Measurements from ENCODE around the gene HOXB2. TPM values are rescaled to one million over a fixed set of nuclear protein-coding genes. Genes with fewer than 3 reads are reported as not detected.
"Not testable (repeated sequence)": the region's sequence is repeated elsewhere in the genome, so short reads cannot be mapped to it uniquely, and the experiment has no call there.

Gene HOXB2
- total and polyA plus RNA-seq, 2 of the 8 experiments (the other 6 are each of a cell fraction or from before 2014, with no cell fraction given), result not detected

GRCh38 chr17:48535793-48536559 lies 8.9 kb downstream of the HOXB2 start:
- POLR2A ChIA-PET (ENCODE audit: partially characterized antibody), result not testable (repeated sequence)

More at GRCh38 chr17:48535793-48536559, 8.9 kb downstream of the HOXB2 start:
- not testable (repeated sequence) for H3K23ac ChIP-seq (ENCODE audit: insufficient read length); H2BK15ac ChIP-seq (ENCODE audit: low read length); H3K14ac ChIP-seq (ENCODE audit: insufficient read length); H2BK120ac ChIP-seq (replicated peaks; ENCODE audit: low read depth, low read length); H3K79me1 ChIP-seq (ENCODE audit: low read depth, low read length); H2AK5ac ChIP-seq (ENCODE audit: low read depth, low read length); H3K23me2 ChIP-seq (ENCODE audit: low read depth, low read length); DNase-seq (ENCODE audit: low read depth in 1 of 2, low spot score in 2 of 2); H3K4me2 ChIP-seq (ENCODE audit: insufficient read depth in 1 of 2, low read depth in 2 of 2, low read length in 2 of 2); H3K36me3 ChIP-seq (ENCODE audit: control insufficient read depth in 2 of 4, insufficient read depth in 4 of 4, low read length in 3 of 4); H3K4me3 ChIP-seq (ENCODE audit: extremely low read depth in 1 of 4, insufficient read depth in 2 of 4, low read depth in 3 of 4, low read length in 4 of 4); H3K4ac ChIP-seq (replicated peaks; ENCODE audit: insufficient read length, low read depth, low read length); H3K9ac ChIP-seq (replicated peaks in 1 of 4; ENCODE audit: extremely low read depth in 1 of 4, low read depth in 3 of 4, low read length in 3 of 4); H3K9me3 ChIP-seq (ENCODE audit: insufficient read depth in 2 of 2, low read depth in 1 of 2, low read length in 1 of 2); H4K5ac ChIP-seq (ENCODE audit: insufficient read length, low read depth, low read length); H2BK5ac ChIP-seq (ENCODE audit: low read depth, low read length); H3K4me1 ChIP-seq (replicated peaks in 1 of 4; ENCODE audit: control insufficient read depth in 3 of 4, insufficient read depth in 4 of 4, low read length in 3 of 4); H4K8ac ChIP-seq (ENCODE audit: extremely low read depth, insufficient read depth, low read length); H2BK20ac ChIP-seq (ENCODE audit: low read length); H3K27ac ChIP-seq (ENCODE audit: low read depth, low read length); H2AFZ ChIP-seq (ENCODE audit: low read length); H3K56ac ChIP-seq (replicated peaks; ENCODE audit: insufficient read length, low read depth, low read length); FAIRE-seq; H3K79me2 ChIP-seq (ENCODE audit: control insufficient read depth in 1 of 2, insufficient read depth in 2 of 2, low read length in 2 of 2); H4K91ac ChIP-seq (replicated peaks; ENCODE audit: insufficient read length, low read length); H3K18ac ChIP-seq (ENCODE audit: extremely low read depth, low read length); H2BK12ac ChIP-seq (ENCODE audit: low read depth, low read length); H4K20me1 ChIP-seq (replicated peaks in 1 of 2; ENCODE audit: control insufficient read depth in 1 of 2, insufficient read depth in 2 of 2, low read length in 2 of 2)
- H3K27me3 ChIP-seq (replicated peaks in 1 of 4; ENCODE audit: control insufficient read depth in 3 of 4, extremely low read depth in 1 of 4, insufficient read depth in 3 of 4, low read length in 3 of 4), result peaks cover 34 to 60% (median 57%) of the 10 kb centered on the region in 4 experiments
- CTCF ChIA-PET (ENCODE audit: partially characterized antibody), result interaction anchor here (0.7 to 0.8 kb wide), 2 partner anchors 25 to 83 kb away, joined by 3 read pairs; no protein-coding TSS in a partner anchor
- 94 to 100% methylated on average over 1 to 9 of the region's 9 CpGs for WGBS, 2 experiments (ENCODE audit: extremely low coverage in 1 of 2, insufficient coverage in 1 of 2, insufficient read length in 1 of 2, insufficient replicate concordance in 2 of 2, low coverage in 1 of 2, low lambda C conversion rate in 2 of 2, missing lambda C conversion rate in 1 of 2)
